SKM-1 treated with dmso at 0.1 percent for 144 hours (cell line): ENCODE data around the gene ATOH8.

Experiments
- DNase-seq: peaks from one replicate; lab custom pipeline; 2025; ENCODE audit not compliant: unreplicated experiment; lab: John Stamatoyannopoulos, UW

Gene ATOH8

GRCh38 chr2:85736456-85737355 lies 17.1 kb upstream of the ATOH8 start:
- DNase-seq, result no peak

- no peak for DNase-seq
These were observed 16.3 kb upstream of the ATOH8 start for GRCh38 chr2:85737481-85737880.

- no peak for DNase-seq
These were observed 15.8 kb upstream of the ATOH8 start for GRCh38 chr2:85737961-85738360.

- no peak for DNase-seq
These were observed 13.6 kb upstream of the ATOH8 start for GRCh38 chr2:85740193-85740592.

GRCh38 chr2:85741211-85741832 lies 12.5 kb upstream of the ATOH8 start:
- no peak for DNase-seq

GRCh38 chr2:85741833-85742455 lies 11.8 kb upstream of the ATOH8 start:
- no peak for DNase-seq

- DNase-seq, result no peak
These were observed 10.3 kb upstream of the ATOH8 start for GRCh38 chr2:85743304-85743978.

- DNase-seq, result no peak
These were observed 9.7 kb upstream of the ATOH8 start for GRCh38 chr2:85744055-85744454.

- DNase-seq, result no peak
These were observed 8.8 kb upstream of the ATOH8 start for GRCh38 chr2:85744741-85745601.

GRCh38 chr2:85745619-85746018 lies 8.2 kb upstream of the ATOH8 start:
- DNase-seq, result no peak

GRCh38 chr2:85746321-85747004 lies 7.3 kb upstream of the ATOH8 start:
- no peak for DNase-seq

- DNase-seq, result no peak
These were observed 6.3 kb upstream of the ATOH8 start for GRCh38 chr2:85747441-85747840.

- peak; percentile 46 for DNase-seq
These were observed 5.6 kb upstream of the ATOH8 start for GRCh38 chr2:85748039-85748734.

GRCh38 chr2:85748985-85749875 lies 4.6 kb upstream of the ATOH8 start:
- no peak for DNase-seq

GRCh38 chr2:85750587-85751575 lies 2.9 kb upstream of the ATOH8 start:
- peak; percentile 95 for DNase-seq

- no peak for DNase-seq
These were observed 2.2 kb upstream of the ATOH8 start for GRCh38 chr2:85751627-85752026.

- DNase-seq, result no peak
These were observed 711 bp upstream of the ATOH8 start for GRCh38 chr2:85753035-85753524.
